ENCODE results near the gene MACROD2.

Gene MACROD2

GRCh38 chr20:15439551-15439950 lies 1444.2 kb downstream of the MACROD2 start:
- DNase-seq (ENCODE audit: low read depth in 3 of 3), result no peak

GRCh38 chr20:15440049-15440820 lies 1444.9 kb downstream of the MACROD2 start:
- no peak for DNase-seq (ENCODE audit: low read depth in 3 of 3)

- no peak for DNase-seq (ENCODE audit: low read depth in 3 of 3)
These were observed 1449.9 kb downstream of the MACROD2 start for GRCh38 chr20:15445056-15445840.

- DNase-seq (ENCODE audit: low read depth in 3 of 3), result no peak
These were observed 1451.1 kb downstream of the MACROD2 start for GRCh38 chr20:15446373-15446772.

GRCh38 chr20:15447549-15447948 lies 1452.2 kb downstream of the MACROD2 start:
- no peak for DNase-seq (ENCODE audit: low read depth in 3 of 3)

- DNase-seq (ENCODE audit: low read depth in 3 of 3), result no peak
These were observed 1453.7 kb downstream of the MACROD2 start for GRCh38 chr20:15449061-15449460.

GRCh38 chr20:15451241-15451640 lies 1455.9 kb downstream of the MACROD2 start:
- no peak for DNase-seq (ENCODE audit: low read depth in 3 of 3)

GRCh38 chr20:15455279-15455678 lies 1460.0 kb downstream of the MACROD2 start:
- DNase-seq (ENCODE audit: low read depth in 3 of 3), result no peak

GRCh38 chr20:15461938-15462337 lies 1466.6 kb downstream of the MACROD2 start:
- no peak for DNase-seq (ENCODE audit: low read depth in 3 of 3)

GRCh38 chr20:15475483-15475882 lies 1480.2 kb downstream of the MACROD2 start:
- DNase-seq (ENCODE audit: low read depth in 3 of 3), result no peak

- no peak for DNase-seq (ENCODE audit: low read depth in 3 of 3)
These were observed 1480.9 kb downstream of the MACROD2 start for GRCh38 chr20:15476186-15476585.

- no peak for DNase-seq (ENCODE audit: low read depth in 3 of 3)
These were observed 1481.5 kb downstream of the MACROD2 start for GRCh38 chr20:15476781-15477180.

- no peak for DNase-seq (ENCODE audit: low read depth in 3 of 3)
These were observed 1487.2 kb downstream of the MACROD2 start for GRCh38 chr20:15482525-15482924.

GRCh38 chr20:15485519-15485918 lies 1490.2 kb downstream of the MACROD2 start:
- no peak for DNase-seq (ENCODE audit: low read depth in 3 of 3)

- DNase-seq (ENCODE audit: low read depth in 3 of 3), result no peak
These were observed 1491.7 kb downstream of the MACROD2 start for GRCh38 chr20:15487030-15487429.

- DNase-seq (ENCODE audit: low read depth in 3 of 3), result no peak
These were observed 1492.4 kb downstream of the MACROD2 start for GRCh38 chr20:15487682-15488081.

- no peak for DNase-seq (ENCODE audit: low read depth in 3 of 3)
These were observed 1496.3 kb downstream of the MACROD2 start for GRCh38 chr20:15491575-15491974.

GRCh38 chr20:15494851-15495250 lies 1499.5 kb downstream of the MACROD2 start:
- DNase-seq (ENCODE audit: low read depth in 3 of 3), result no peak

- DNase-seq (ENCODE audit: low read depth in 3 of 3), result no peak
These were observed 1501.3 kb downstream of the MACROD2 start for GRCh38 chr20:15496501-15497039.

- DNase-seq (ENCODE audit: low read depth in 3 of 3), result no peak
These were observed 1503.6 kb downstream of the MACROD2 start for GRCh38 chr20:15498926-15499325.

- DNase-seq (ENCODE audit: low read depth in 3 of 3), result no peak
These were observed 1511.0 kb downstream of the MACROD2 start for GRCh38 chr20:15506311-15506710.

- DNase-seq (ENCODE audit: low read depth in 3 of 3), result no peak
These were observed 1511.8 kb downstream of the MACROD2 start for GRCh38 chr20:15507151-15507550.

GRCh38 chr20:15511551-15511950 lies 1516.2 kb downstream of the MACROD2 start:
- no peak for DNase-seq (ENCODE audit: low read depth in 3 of 3)

Data from stimulated activated CD4-positive, alpha-beta T cell treated with anti-CD3 and anti-CD28 coated beads, TNF-alpha, amount 100 ng/mL, for 48 hours (primary cell).